Thoracic aorta (tissue), 2 donors: Measurements from ENCODE around the gene TBC1D23. TPM values are rescaled to one million over a fixed set of nuclear protein-coding genes. Genes with fewer than 3 reads are reported as not detected.
"Not testable (repeated sequence)": the region's sequence is repeated elsewhere in the genome, so short reads cannot be mapped to it uniquely, and the experiment has no call there.

Source experiments
- ATAC-seq: fragments of 150-250 bp; one replicate; pipeline ENCODE4 v1.8.0; 2017; ENCODE audit warnings: low read depth; ENCODE audit not compliant: insufficient number of reproducible peaks, low FRiP score
- DNase-seq: peaks from one replicate; pipeline ENCODE4 v3.0.0-alpha.2; 2020; ENCODE audit warnings: low spot score
- H3K27ac ChIP-seq, 2 donors: fragments of 200-600 bp; sonication (generic); 1 replicate in 1 of 2; 2 replicates in 1 of 2; pipeline ENCODE4 v1.5.1; 2016; ENCODE audit warnings: mild to moderate bottlenecking in 2 of 2, moderate library complexity in 2 of 2
- H3K27me3 ChIP-seq: fragments of 200-600 bp; sonication (generic); replicated peaks from 2 replicates; pipeline ENCODE4 v1.6.0; 2016; ENCODE audit warnings: mild to moderate bottlenecking; ENCODE audit not compliant: insufficient read depth
- H3K36me3 ChIP-seq: fragments of 200-600 bp; sonication (generic); one replicate; pipeline ENCODE4 v1.5.1; 2016
- H3K4me1 ChIP-seq, 2 donors: fragments of 200-600 bp; sonication (generic); 1 replicate in 1 of 2; 2 replicates in 1 of 2; pipeline versions ENCODE4 v1.5.1 to v1.6.0; 2016; ENCODE audit warnings: low read depth in 2 of 2, mild to moderate bottlenecking in 1 of 2; ENCODE audit not compliant: control insufficient read depth in 1 of 2
- H3K4me3 ChIP-seq: fragments of 200-600 bp; sonication (generic); 2 replicates; pipeline ENCODE4 v1.5.1; 2016; ENCODE audit warnings: mild to moderate bottlenecking
- H3K9me3 ChIP-seq: fragments of 200-600 bp; sonication (generic); 2 replicates; pipeline ENCODE4 v1.5.1; 2016
- CTCF ChIP-seq: fragments of 200-600 bp; sonication (generic); IDR thresholded peaks from one replicate; pipeline ENCODE4 v1.5.1; 2019; ENCODE audit warnings: antibody characterized with exemption
- total RNA-seq, 2 donors: library from RNA; depleted of rRNA; stranded (reverse); fragments of >200 nt; gene quantifications; one replicate each; pipeline versions ENCODE4 v1.1.0 to v1.2.3, GENCODE V29; 2016

TBC1D23 gene
- total RNA-seq, 2 donors from 2014 or later, result 22.6 to 53.3 TPM

GRCh38 chr3:100316641-100317069 lies 55.9 kb downstream of the TBC1D23 start:
- H3K36me3 ChIP-seq, result peaks cover 14% of the 10 kb centered on the region
- TF ChIP-seq CTCF, result peak; percentile 69
- no peak for ATAC-seq

GRCh38 chr3:100317912-100318311 lies 57.1 kb downstream of the TBC1D23 start:
- Histone ChIP-seq H3K27me3 (no peaks in the 10 kb centered on the region), H3K27ac (no peak overlapping the region), H3K4me3 (no peak overlapping the region), H3K4me1 (peaks cover 0 to 5% of the 10 kb centered on the region in 2 donors), H3K36me3 (peaks cover 14% of the 10 kb centered on the region), H3K9me3 (no peaks in the 10 kb centered on the region)
- DNase-seq, result no peak
- no peak for TF ChIP-seq CTCF
- ATAC-seq, result no peak

More at GRCh38 chr3:100316641-100317069, 55.9 kb downstream of the TBC1D23 start:
- Histone ChIP-seq H3K4me3 (peak overlapping the region; percentile 27), H3K27ac (no peak overlapping the region), H3K9me3 (no peaks in the 10 kb centered on the region), H3K4me1 (peaks cover 0 to 5% of the 10 kb centered on the region in 2 donors), H3K27me3 (no peaks in the 10 kb centered on the region)
- DNase-seq, result no peak

GRCh38 chr3:100319951-100320350 lies 59.2 kb downstream of the TBC1D23 start:
- DNase-seq (no peak), ATAC-seq (no peak)
- no peak for TF ChIP-seq CTCF
- H3K27ac ChIP-seq, result no peak overlapping the region
- peaks cover 17% of the 10 kb centered on the region for H3K36me3 ChIP-seq
- no peaks in the 10 kb centered on the region for H3K27me3 ChIP-seq
- H3K4me3 ChIP-seq, result no peak overlapping the region
- H3K4me1 ChIP-seq, result peaks cover 0 to 5% of the 10 kb centered on the region in 2 donors
- H3K9me3 ChIP-seq, result no peaks in the 10 kb centered on the region

- H3K4me3 ChIP-seq, result no peak overlapping the region
- H3K9me3 ChIP-seq, result no peaks in the 10 kb centered on the region
- no peak overlapping the region for H3K27ac ChIP-seq
- no peaks in the 10 kb centered on the region for H3K4me1 ChIP-seq
- DNase-seq (no peak), ATAC-seq (no peak)
- no peak for TF ChIP-seq CTCF
- peaks cover 13% of the 10 kb centered on the region for H3K36me3 ChIP-seq
- H3K27me3 ChIP-seq, result no peaks in the 10 kb centered on the region
Measured at GRCh38 chr3:100324044-100324443, 63.3 kb downstream of the TBC1D23 start.

GRCh38 chr3:100325827-100326226 lies 65.0 kb downstream of the TBC1D23 start:
- H3K4me3 ChIP-seq, result no peak overlapping the region
- peaks cover 3% of the 10 kb centered on the region for H3K36me3 ChIP-seq
- DNase-seq (no peak), ATAC-seq (no peak)
- no peaks in the 10 kb centered on the region for H3K27me3 ChIP-seq
- no peak for TF ChIP-seq CTCF
- H3K27ac ChIP-seq, result no peak overlapping the region
- H3K9me3 ChIP-seq, result no peaks in the 10 kb centered on the region
- no peaks in the 10 kb centered on the region for H3K4me1 ChIP-seq

- H3K4me1 ChIP-seq, H3K4me3 ChIP-seq, H3K36me3 ChIP-seq, H3K27me3 ChIP-seq, H3K9me3 ChIP-seq, ATAC-seq, H3K27ac ChIP-seq, DNase-seq: not testable (repeated sequence)
Measured at GRCh38 chr3:100327377-100327776, 66.6 kb downstream of the TBC1D23 start.
